ENCODE results near the gene C5AR2. TPM values are rescaled to one million over a fixed set of nuclear protein-coding genes. Genes with fewer than 3 reads are reported as not detected.

Gene C5AR2
- total RNA-seq, 1 donor from 2014 or later = not detected

- H3K79me2 ChIP-seq (ENCODE audit: insufficient read depth, low read length) = no peaks in the 10 kb centered on the region
- no peaks in the 10 kb centered on the region for H3K36me3 ChIP-seq (ENCODE audit: insufficient read depth, low read length)
- no peaks in the 10 kb centered on the region for H3K27me3 ChIP-seq (ENCODE audit: insufficient read depth, low read length)
- Mint-ChIP-seq H3K4me1 (ENCODE audit: low read depth, unreplicated experiment) (no peaks in the 10 kb centered on the region), H3K27ac (ENCODE audit: unreplicated experiment) (peak overlapping the region; percentile 80), H3K36me3 (ENCODE audit: low read depth, unreplicated experiment) (peaks cover 7% of the 10 kb centered on the region), H3K4me3 (ENCODE audit: unreplicated experiment) (no peak overlapping the region), H3K9me3 (ENCODE audit: unreplicated experiment) (peaks cover 3% of the 10 kb centered on the region), H3K27me3 (ENCODE audit: low read depth, unreplicated experiment) (peaks cover 31% of the 10 kb centered on the region)
- FAIRE-seq (no peak), DNase-seq (ENCODE audit: low read depth) (peak; percentile 28)
- H3K4me2 ChIP-seq (ENCODE audit: low read length) = no peak overlapping the region
- H3K27ac ChIP-seq (ENCODE audit: low read depth, low read length) = no peak overlapping the region
- no peak overlapping the region for H3K4me3 ChIP-seq (ENCODE audit: insufficient read depth, low read depth, low read length)
- no peak overlapping the region for H3K9ac ChIP-seq (ENCODE audit: low read length)
- H3K4me1 ChIP-seq (ENCODE audit: insufficient read depth, low read length) = no peaks in the 10 kb centered on the region
- peaks cover 3% of the 10 kb centered on the region for H4K20me1 ChIP-seq (ENCODE audit: insufficient read depth, low read length)
- no peak for TF ChIP-seq EZH2 (IDR thresholded peaks at IDR 0.05; ENCODE audit: insufficient read depth, low read length)
- peak; percentile 85 for TF ChIP-seq CTCF (IDR thresholded peaks at IDR 0.05; ENCODE audit: insufficient read depth, low read depth, low read length)
- H2AFZ ChIP-seq (ENCODE audit: low read depth, low read length) = peak overlapping the region; percentile 41
- no peaks in the 10 kb centered on the region for H3K9me3 ChIP-seq (ENCODE audit: insufficient read depth, low read depth, low read length)
Measured at GRCh38 chr19:47391510-47392223, 59.7 kb downstream of the C5AR2 start.

Other genes with a start within 250 kb of the C5AR2 start
- 36.6 and 42.3 TPM in 2 replicates for gene ZC3H4, start 218.4 kb upstream of the C5AR2 start, total RNA-seq
- 107 and 133 TPM in 2 replicates for gene SAE1, start 201.3 kb upstream of the C5AR2 start, total RNA-seq
- 43.5 and 54.6 TPM in 2 replicates for gene BBC3, start 101.0 kb upstream of the C5AR2 start, total RNA-seq
- gene CCDC9, start 75.7 kb upstream of the C5AR2 start, total RNA-seq = 44.6 and 45.5 TPM in 2 replicates
- gene INAFM1, start 57.3 kb upstream of the C5AR2 start, total RNA-seq = 23.6 and 25.7 TPM in 2 replicates
- 4.6 and 5.2 TPM in 2 replicates for gene C5AR1, start 22.3 kb upstream of the C5AR2 start, total RNA-seq
- gene DHX34, start 17.1 kb downstream of the C5AR2 start, total RNA-seq = 13.9 and 17.7 TPM in 2 replicates
- gene MEIS3, start 87.4 kb downstream of the C5AR2 start, total RNA-seq = 71.1 and 93.7 TPM in 2 replicates
- 3.3 and 9.6 TPM in 2 replicates for gene SLC8A2, start 139.7 kb downstream of the C5AR2 start, total RNA-seq
- 13.2 and 15.9 TPM in 2 replicates for gene KPTN, start 152.0 kb downstream of the C5AR2 start, total RNA-seq
- gene NAPA, start 182.9 kb downstream of the C5AR2 start, total RNA-seq = 122 and 132 TPM in 2 replicates
- gene ZNF541, start 241.0 kb downstream of the C5AR2 start, total RNA-seq = not detected in 2 replicates

Data from astrocyte (in vitro differentiated cells and primary cell).